K562 (cell line): ENCODE results near the gene ARMCX5. TPM values are rescaled to one million over a fixed set of nuclear protein-coding genes. Genes with fewer than 3 reads are reported as not detected.

ENCODE experiments used
- ATAC-seq: fragments of 200-7000 bp; cut with Tn5 transposase; 3 replicates; pipeline ENCODE4 v1.9.1; 2020; ENCODE audit warnings: moderate library complexity
- BruUV-seq: library from RNA; stranded (reverse); fragments of 400-500 nt; replicated peaks from 2 replicates; lab custom pipeline; 2021; lab: Mats Ljungman, UMichigan
- CTCF ChIA-PET: fragments of 300-600 bp; formaldehyde crosslinking; extraction: SDS; loops from one replicate; lab custom pipeline; 2021; ENCODE audit warnings: low intra/inter-chr PET ratio; lab: Yijun Ruan, JAX
- POLR2A ChIA-PET: fragments of 300-600, 350-650 bp; sonication (Branson Sonifier 250); formaldehyde crosslinking; extraction: SDS; loops from one replicate; lab custom pipeline; 2021; ENCODE audit warnings: antibody characterized with exemption, inconsistent platforms; lab: Yijun Ruan, JAX
- DNase-seq, 4 experiments: peaks; one replicate each; pipeline versions ENCODE4 v3.0.0 to v3.0.0-alpha.2; 2011 to 2018; ENCODE audit warnings: low spot score in 3 of 4, mixed read lengths in 3 of 4; ENCODE audit errors: extremely low read depth in 1 of 4
- FAIRE-seq: peaks from 2 replicates; lab custom pipeline; 2011; peaks lifted over from hg19 to GRCh38; lab: Jason Lieb, UNC
- H2AFZ ChIP-seq: 2 replicates; pipeline ENCODE4 v1.6.0; 2011; ENCODE audit warnings: low read depth, low read length, control low read depth, inconsistent platforms
- H3K27ac ChIP-seq: fragments of 200-600 bp; 3 replicates; pipeline ENCODE4 v1.8.0; 2011; ENCODE audit warnings: low read depth, mild to moderate bottlenecking, control low read depth, inconsistent platforms, low read length, moderate library complexity, mixed read lengths; ENCODE audit errors: extremely low read depth
- H3K27me3 ChIP-seq, 2 experiments: fragments of 300-600 bp in 1 of 2; 2 replicates in 1 of 2; 3 replicates in 1 of 2; pipeline versions ENCODE4 v1.6.0 to v1.8.0; 2011; ENCODE audit warnings: inconsistent platforms in 2 of 2, low read length in 2 of 2, mild to moderate bottlenecking in 1 of 2, mixed read lengths in 1 of 2, moderate library complexity in 1 of 2; ENCODE audit not compliant: control insufficient read depth in 2 of 2, insufficient read depth in 2 of 2
- H3K36me3 ChIP-seq: fragments of 300-600 bp; 3 replicates; pipeline ENCODE4 v1.8.0; 2011; ENCODE audit warnings: mild to moderate bottlenecking, low read length, inconsistent platforms; ENCODE audit not compliant: control insufficient read depth, insufficient read depth
- H3K4me1 ChIP-seq, 2 experiments: fragments of 200-600 bp in 1 of 2; replicated peaks in 1 of 2; 2 replicates in 1 of 2; 3 replicates in 1 of 2; pipeline versions ENCODE4 v1.5.1 to v1.8.0; 2011; ENCODE audit warnings: inconsistent platforms in 2 of 2, low read length in 2 of 2, mild to moderate bottlenecking in 1 of 2, mixed read lengths in 1 of 2, moderate library complexity in 1 of 2; ENCODE audit not compliant: control insufficient read depth in 2 of 2, insufficient read depth in 2 of 2
- H3K4me2 ChIP-seq: 2 replicates; pipeline ENCODE4 v1.6.1; 2011; ENCODE audit warnings: low read length, control low read depth, inconsistent platforms, mixed read lengths; ENCODE audit not compliant: insufficient read depth
- H3K4me3 ChIP-seq: fragments of 200-600 bp; sonication (generic), shearing (Covaris generic); 2 replicates; pipeline ENCODE4 v1.5.1; 2016; ENCODE audit warnings: control low read depth, inconsistent platforms
- H3K79me2 ChIP-seq: fragments of 200-600 bp; 3 replicates; pipeline ENCODE4 v1.8.0; 2011; ENCODE audit warnings: low read length, inconsistent platforms; ENCODE audit not compliant: control insufficient read depth, insufficient read depth
- H3K9ac ChIP-seq, 2 experiments: 2 replicates each; pipeline versions ENCODE4 v1.6.0 to v1.6.1; 2011; ENCODE audit warnings: low read depth in 2 of 2, low read length in 2 of 2, control low read depth in 1 of 2, inconsistent platforms in 1 of 2, mild to moderate bottlenecking in 1 of 2, mixed read lengths in 1 of 2; ENCODE audit not compliant: insufficient read depth in 1 of 2
- H3K9me1 ChIP-seq: one replicate; pipeline ENCODE4 v1.6.0; 2011; ENCODE audit warnings: inconsistent platforms, mild to moderate bottlenecking, low read length, moderate library complexity; ENCODE audit not compliant: control insufficient read depth, insufficient read depth
- H3K9me3 ChIP-seq: replicated peaks from 2 replicates; pipeline ENCODE4 v1.5.1; 2011; ENCODE audit warnings: low read depth, low read length, inconsistent platforms; ENCODE audit not compliant: control insufficient read depth, insufficient read depth
- H4K20me1 ChIP-seq: replicated peaks from 2 replicates; pipeline ENCODE4 v1.6.1; 2011; ENCODE audit warnings: low read length, inconsistent platforms, mixed read lengths; ENCODE audit not compliant: control insufficient read depth, insufficient read depth
- CBX8 ChIP-seq: fragments of 200-600 bp; sonication (generic); IDR thresholded peaks from 2 replicates; pipeline ENCODE4 v1.6.1; 2012; ENCODE audit warnings: borderline replicate concordance, mixed run types, low read depth, mild to moderate bottlenecking, moderate library complexity, mixed read lengths, low read length, control low read depth, inconsistent platforms; ENCODE audit not compliant: poor library complexity, severe bottlenecking; ENCODE audit errors: extremely low read depth
- DACH1 ChIP-seq: fragments of 450-650 bp; IDR thresholded peaks from 2 replicates; pipeline ENCODE4 v1.6.1; 2018; ENCODE audit not compliant: partially characterized antibody
- EGR1 ChIP-seq: fragments of 450-650 bp; conservative IDR thresholded peaks from 2 replicates; pipeline ENCODE4 v1.6.1; 2017; ENCODE audit warnings: mild to moderate bottlenecking
- EZH2 ChIP-seq: IDR thresholded peaks from 2 replicates; pipeline ENCODE4 v1.6.1; 2012; ENCODE audit warnings: low read depth, mild to moderate bottlenecking, inconsistent platforms, low read length, borderline replicate concordance
- FOXJ3 ChIP-seq: sonication (generic); formaldehyde crosslinking; IDR thresholded peaks from 2 replicates; pipeline ENCODE4 v1.4.0; 2020; ENCODE audit warnings: mild to moderate bottlenecking, missing genetic modification reagents
- GATAD2B ChIP-seq: fragments of 450-650 bp; IDR thresholded peaks from 2 replicates; pipeline ENCODE4 v1.6.1; 2017; ENCODE audit warnings: mild to moderate bottlenecking, borderline replicate concordance
- GTF2E2 ChIP-seq: fragments of 200-800 bp; sonication (Bioruptor generic); IDR thresholded peaks from 2 replicates; pipeline ENCODE4 v1.6.1; 2016; ENCODE audit warnings: missing genetic modification characterization, missing compliant biosample characterization
- OTX1 ChIP-seq: fragments of 450-650 bp; formaldehyde crosslinking; IDR thresholded peaks from 2 replicates; pipeline ENCODE4 v1.4.0; 2022; ENCODE audit warnings: mild to moderate bottlenecking
- RBM39 ChIP-seq: fragments of 200-400 bp; formaldehyde crosslinking; optimal IDR thresholded peaks from 2 replicates; pipeline ENCODE3; 2018; ENCODE audit warnings: low read depth, low read length
- U2AF2 ChIP-seq: fragments of 200-400 bp; formaldehyde crosslinking; optimal IDR thresholded peaks from 2 replicates; pipeline ENCODE3; 2017; ENCODE audit warnings: low read depth, mild to moderate bottlenecking, low read length
- XRCC4 ChIP-seq: IDR thresholded peaks from one replicate; pipeline ENCODE4 v1.6.1; 2011; ENCODE audit not compliant: insufficient read depth, insufficient read length; ENCODE audit errors: extremely low read depth
- YY1 ChIP-seq, 3 experiments: IDR thresholded peaks; 2 replicates each; pipeline ENCODE4 v1.6.1; 2011; ENCODE audit warnings: low read length in 2 of 3, mild to moderate bottlenecking in 2 of 3, moderate library complexity in 2 of 3, borderline replicate concordance in 1 of 3, control low read depth in 1 of 3, low read depth in 1 of 3; ENCODE audit not compliant: insufficient read depth in 3 of 3, insufficient replicate concordance in 2 of 3, control insufficient read depth in 1 of 3, insufficient read length in 1 of 3; ENCODE audit errors: extremely low read depth in 1 of 3
- ZNF431 ChIP-seq: sonication (generic); formaldehyde crosslinking; IDR thresholded peaks from 2 replicates; pipeline ENCODE4 v1.8.0; 2022; ENCODE audit warnings: mild to moderate bottlenecking, missing genetic modification reagents
- WGBS: fragments of 100-300 bp; shearing (Covaris generic); methylation state at CpG from one replicate; pipeline ENCODE4 v1.1.6; 2016; ENCODE audit warnings: low coverage, mixed read lengths; ENCODE audit not compliant: insufficient coverage; ENCODE audit errors: missing lambda C conversion rate; 5-methylcytosine and 5-hydroxymethylcytosine counted together
- in situ Hi-C: fragments of 300-500 bp; cut with MboI; formaldehyde crosslinking; loops from 4 replicates; pipeline ENCODE4 v1.15.0; 2018; ENCODE audit warnings: inconsistent platforms, mixed read lengths
- intact Hi-C: fragments of 100-400 bp; cut with micrococcal nuclease; formaldehyde crosslinking; loops from 2 replicates; pipeline ENCODE4 v1.14.2; 2022
- polyA plus RNA-seq, 8 experiments: library from polyadenylated mRNA; depleted of rRNA in 4 of 8; stranded (reverse) in 5 of 8; unstranded in 3 of 8; fragments of >200 nt; fragmentation: Nextera tagmentation in 2 of 8; fragmentation: Illumina TruSeq in 1 of 8; extraction: Ambion mirVana in 2 of 8; extraction: Trizol in 1 of 8; gene quantifications; 2 replicates each; pipeline versions ENCODE4 v1.2.1 to v1.2.3, GENCODE V29; 2011 to 2014; ENCODE audit warnings: inconsistent platforms in 1 of 8, missing spikeins in 1 of 8
- total RNA-seq, 7 experiments: library from RNA; depleted of rRNA in 6 of 7; stranded (reverse); fragments of >200 nt in 6 of 7; fragmentation: Illumina TruSeq in 2 of 7; extraction: Trizol in 2 of 7; gene quantifications; 2 replicates each; pipeline versions ENCODE4 v1.2.1 to v1.2.3, GENCODE V29; 2011 to 2021; ENCODE audit warnings: low replicate concordance in 1 of 7
- TF ChIP-seq, protein P1 (sequence below): fragments of 450-650 bp; IDR thresholded peaks from 2 replicates; pipeline ENCODE4 v1.6.1; 2017; ENCODE audit warnings: antibody characterized with exemption
- TF ChIP-seq, protein P2 (sequence below): sonication (generic); formaldehyde crosslinking; IDR thresholded peaks from 2 replicates; pipeline ENCODE4 v1.9.0; 2022; ENCODE audit warnings: mild to moderate bottlenecking, missing genetic modification reagents
- TF ChIP-seq, protein P3 (sequence below): sonication (generic); formaldehyde crosslinking; IDR thresholded peaks from 2 replicates; pipeline ENCODE4 v1.8.1; 2023; ENCODE audit warnings: mild to moderate bottlenecking, missing genetic modification reagents
- TF ChIP-seq, protein P4 (sequence below): sonication (generic); formaldehyde crosslinking; IDR thresholded peaks from 2 replicates; pipeline ENCODE4 v1.5.0; 2020; ENCODE audit warnings: missing genetic modification reagents

ARMCX5 gene
- total and polyA plus RNA-seq, 9 of the 15 experiments (the other 6 are each of a cell fraction or from before 2014, with no cell fraction given), result 13.4 to 29.4 (median 17.3) TPM

DNA sequence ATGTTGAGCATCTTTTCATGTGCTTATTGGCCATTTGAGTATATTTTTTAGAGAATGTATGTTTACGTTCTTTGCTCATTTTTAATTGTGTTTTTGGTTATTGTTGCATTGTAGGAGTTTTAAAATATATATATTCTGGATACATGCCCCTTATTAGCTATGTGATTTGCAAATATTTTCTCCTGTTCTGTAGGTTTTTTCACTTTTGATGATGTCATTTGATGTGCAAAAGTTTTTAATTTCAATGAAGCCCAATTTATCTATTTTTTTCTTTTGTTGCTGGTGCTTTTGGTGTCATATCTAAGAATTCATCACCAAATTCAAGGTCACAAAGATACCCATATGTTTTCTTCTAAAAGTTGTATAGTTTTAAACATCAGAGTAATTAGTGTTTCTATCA lies 6.8 kb downstream of the ARMCX5 start (continued):
- TF ChIP-seq XRCC4 (no peak), ZNF431 (CRISPR knock-in tag) (no peak), U2AF2 (no peak), DACH1 (no peak), GTF2E2 (tag) (no peak), RBM39 (no peak), OTX1 (CRISPR knock-in tag) (no peak), GATAD2B (no peak), EZH2 (no peak), CBX8 (no peak)

DNA sequence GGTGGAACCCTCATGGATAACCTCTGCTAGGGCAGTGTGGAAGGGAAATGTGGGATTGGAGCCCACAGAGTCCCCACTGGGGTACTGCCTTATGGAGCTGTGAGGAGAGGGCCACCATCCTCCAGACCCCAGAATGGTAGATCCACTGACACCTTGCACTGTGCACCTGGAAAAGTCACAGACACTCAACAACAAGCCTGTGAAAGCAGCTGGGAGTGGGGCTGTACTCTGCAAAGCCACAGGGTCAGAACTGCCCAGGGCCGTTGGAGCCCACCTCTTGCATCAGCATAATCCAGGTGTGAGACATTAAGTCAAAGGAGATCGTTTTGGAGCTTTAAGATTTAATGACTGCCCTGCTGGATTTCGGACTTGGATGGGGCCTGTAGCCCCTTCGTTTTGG lies 11.6 kb downstream of the ARMCX5 start:
- Histone ChIP-seq H3K79me2 (no peaks in the 10 kb centered on the region), H3K27me3 (no peaks in the 10 kb centered on the region), H3K9ac (no peak overlapping the region), H3K9me1 (no peaks in the 10 kb centered on the region), H4K20me1 (no peaks in the 10 kb centered on the region), H3K27ac (no peak overlapping the region), H3K9me3 (no peaks in the 10 kb centered on the region), H3K4me1 (no peaks in the 10 kb centered on the region), H2AFZ (no peak overlapping the region), H3K4me2 (no peak overlapping the region), H3K4me3 (no peak overlapping the region), H3K36me3 (no peaks in the 10 kb centered on the region)
- in situ Hi-C loops (no loop called here), intact Hi-C loops (no loop called here)
- BruUV-seq, result no TSS peak
- no peak for FAIRE-seq
- ChIA-PET POLR2A (no interaction called here), CTCF (no interaction called here)
- DNase-seq, result no peak
- TF ChIP-seq FOXJ3 (CRISPR knock-in tag) (no peak), YY1 (IDR thresholded peaks at IDR 0.05; ENCODE audit: borderline replicate concordance in 1 of 3, control insufficient read depth in 1 of 3, extremely low read depth in 1 of 3, insufficient read depth in 3 of 3, insufficient read length in 1 of 3, insufficient replicate concordance in 2 of 3, low read depth in 1 of 3, low read length in 2 of 3) (no peak), EGR1 (no peak)
- TF ChIP-seq, protein P1, sequence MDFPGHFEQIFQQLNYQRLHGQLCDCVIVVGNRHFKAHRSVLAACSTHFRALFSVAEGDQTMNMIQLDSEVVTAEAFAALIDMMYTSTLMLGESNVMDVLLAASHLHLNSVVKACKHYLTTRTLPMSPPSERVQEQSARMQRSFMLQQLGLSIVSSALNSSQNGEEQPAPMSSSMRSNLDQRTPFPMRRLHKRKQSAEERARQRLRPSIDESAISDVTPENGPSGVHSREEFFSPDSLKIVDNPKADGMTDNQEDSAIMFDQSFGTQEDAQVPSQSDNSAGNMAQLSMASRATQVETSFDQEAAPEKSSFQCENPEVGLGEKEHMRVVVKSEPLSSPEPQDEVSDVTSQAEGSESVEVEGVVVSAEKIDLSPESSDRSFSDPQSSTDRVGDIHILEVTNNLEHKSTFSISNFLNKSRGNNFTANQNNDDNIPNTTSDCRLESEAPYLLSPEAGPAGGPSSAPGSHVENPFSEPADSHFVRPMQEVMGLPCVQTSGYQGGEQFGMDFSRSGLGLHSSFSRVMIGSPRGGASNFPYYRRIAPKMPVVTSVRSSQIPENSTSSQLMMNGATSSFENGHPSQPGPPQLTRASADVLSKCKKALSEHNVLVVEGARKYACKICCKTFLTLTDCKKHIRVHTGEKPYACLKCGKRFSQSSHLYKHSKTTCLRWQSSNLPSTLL, result no peak
- TF ChIP-seq, protein P2, sequence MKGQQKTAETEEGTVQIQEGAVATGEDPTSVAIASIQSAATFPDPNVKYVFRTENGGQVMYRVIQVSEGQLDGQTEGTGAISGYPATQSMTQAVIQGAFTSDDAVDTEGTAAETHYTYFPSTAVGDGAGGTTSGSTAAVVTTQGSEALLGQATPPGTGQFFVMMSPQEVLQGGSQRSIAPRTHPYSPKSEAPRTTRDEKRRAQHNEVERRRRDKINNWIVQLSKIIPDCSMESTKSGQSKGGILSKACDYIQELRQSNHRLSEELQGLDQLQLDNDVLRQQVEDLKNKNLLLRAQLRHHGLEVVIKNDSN, result no peak
- TF ChIP-seq, protein P3, sequence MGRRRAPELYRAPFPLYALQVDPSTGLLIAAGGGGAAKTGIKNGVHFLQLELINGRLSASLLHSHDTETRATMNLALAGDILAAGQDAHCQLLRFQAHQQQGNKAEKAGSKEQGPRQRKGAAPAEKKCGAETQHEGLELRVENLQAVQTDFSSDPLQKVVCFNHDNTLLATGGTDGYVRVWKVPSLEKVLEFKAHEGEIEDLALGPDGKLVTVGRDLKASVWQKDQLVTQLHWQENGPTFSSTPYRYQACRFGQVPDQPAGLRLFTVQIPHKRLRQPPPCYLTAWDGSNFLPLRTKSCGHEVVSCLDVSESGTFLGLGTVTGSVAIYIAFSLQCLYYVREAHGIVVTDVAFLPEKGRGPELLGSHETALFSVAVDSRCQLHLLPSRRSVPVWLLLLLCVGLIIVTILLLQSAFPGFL (CRISPR knock-in tag), result no peak
- TF ChIP-seq, protein P4, sequence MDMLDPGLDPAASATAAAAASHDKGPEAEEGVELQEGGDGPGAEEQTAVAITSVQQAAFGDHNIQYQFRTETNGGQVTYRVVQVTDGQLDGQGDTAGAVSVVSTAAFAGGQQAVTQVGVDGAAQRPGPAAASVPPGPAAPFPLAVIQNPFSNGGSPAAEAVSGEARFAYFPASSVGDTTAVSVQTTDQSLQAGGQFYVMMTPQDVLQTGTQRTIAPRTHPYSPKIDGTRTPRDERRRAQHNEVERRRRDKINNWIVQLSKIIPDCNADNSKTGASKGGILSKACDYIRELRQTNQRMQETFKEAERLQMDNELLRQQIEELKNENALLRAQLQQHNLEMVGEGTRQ, result no peak
- 14% methylated on average over 3 of the region's 4 CpGs for WGBS
- no peak for ATAC-seq
